IPS-18a (cell line): ENCODE results near the gene UCMA.

Experiments used
- H3K27ac ChIP-seq: one replicate; pipeline ENCODE4 v1.5.1; 2013; ENCODE audit warnings: low read length
- H3K27me3 ChIP-seq: one replicate; pipeline ENCODE4 v1.6.1; 2013; ENCODE audit warnings: mild to moderate bottlenecking, low read length; ENCODE audit not compliant: control insufficient read depth, insufficient read depth
- H3K36me3 ChIP-seq: one replicate; pipeline ENCODE4 v1.6.1; 2013; ENCODE audit warnings: low read depth, low read length; ENCODE audit not compliant: control insufficient read depth
- H3K4me1 ChIP-seq: one replicate; pipeline ENCODE4 v1.6.1; 2013; ENCODE audit warnings: low read depth, low read length; ENCODE audit not compliant: control insufficient read depth
- H3K4me3 ChIP-seq: one replicate; pipeline ENCODE4 v1.5.1; 2013; ENCODE audit warnings: low read length
- H3K9ac ChIP-seq: one replicate; pipeline ENCODE4 v1.6.1; 2013; ENCODE audit warnings: mild to moderate bottlenecking, low read length, moderate library complexity
- H3K9me3 ChIP-seq: one replicate; pipeline ENCODE4 v1.6.1; 2013; ENCODE audit warnings: low read depth, low read length; ENCODE audit not compliant: control insufficient read depth

Gene UCMA

DNA sequence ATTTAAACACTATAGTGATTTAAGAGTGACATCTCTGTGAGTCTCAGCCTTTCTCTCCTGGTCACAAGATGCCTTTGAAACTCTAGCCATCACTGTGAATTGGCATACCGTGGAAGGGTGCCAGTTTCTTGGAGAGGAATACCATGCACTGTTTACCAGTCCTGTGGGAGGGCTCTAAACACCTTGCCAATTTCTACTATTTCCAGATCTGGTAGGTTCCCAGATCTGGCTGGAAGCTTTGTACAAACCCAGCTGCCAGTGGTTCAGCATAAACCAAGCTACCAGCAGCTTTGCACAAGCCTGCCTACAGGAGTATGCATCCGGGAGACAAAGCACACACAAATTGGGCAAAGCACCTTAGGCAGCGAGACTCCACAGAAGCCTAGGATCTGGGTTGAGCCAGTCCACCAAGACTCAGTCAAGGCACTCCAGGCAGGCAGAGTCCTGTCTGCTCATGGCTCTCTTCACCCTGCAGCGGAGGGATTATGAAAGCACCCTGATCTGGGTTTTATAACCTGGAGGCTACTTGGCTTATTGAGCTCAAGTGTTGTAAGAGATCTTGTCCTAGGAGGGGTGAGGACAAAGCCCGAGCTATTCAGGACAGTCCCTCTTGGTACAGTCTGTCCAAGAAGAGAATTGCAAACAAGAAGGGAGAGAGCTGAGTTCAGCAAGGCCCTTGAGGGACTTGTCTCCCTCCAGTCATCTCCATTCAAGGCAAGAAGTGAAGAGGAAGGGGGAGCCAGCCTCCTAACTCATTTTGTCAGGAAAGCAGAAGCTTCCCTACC, 49.3 kb downstream of the UCMA start:
- Histone ChIP-seq H3K36me3 (peaks cover 94% of the 10 kb centered on the region), H3K4me1 (no peaks in the 10 kb centered on the region)

DNA sequence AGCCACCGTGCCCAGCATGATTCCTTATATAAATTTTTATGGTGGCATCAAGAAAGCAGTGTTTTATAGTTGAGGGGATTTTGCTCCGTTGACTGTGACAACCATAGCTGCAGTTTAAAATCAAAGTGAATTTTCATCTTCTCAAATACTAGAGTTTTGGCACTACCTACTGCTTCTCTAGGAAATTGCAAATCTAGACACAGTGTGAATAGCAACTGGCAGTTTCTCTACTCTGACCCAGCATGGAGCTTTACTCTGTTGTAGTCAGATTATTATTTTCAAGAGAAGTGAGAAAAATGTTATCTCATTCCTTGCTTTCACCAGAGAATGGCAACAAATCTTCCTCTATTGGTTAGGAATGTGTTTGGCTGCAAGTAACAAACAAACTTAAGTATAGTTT, 49.9 kb downstream of the UCMA start:
- Histone ChIP-seq H3K4me1 (no peaks in the 10 kb centered on the region), H3K27ac (no peak overlapping the region), H3K4me3 (no peak overlapping the region), H3K36me3 (peaks cover 94% of the 10 kb centered on the region), H3K27me3 (no peaks in the 10 kb centered on the region), H3K9ac (no peak overlapping the region), H3K9me3 (no peaks in the 10 kb centered on the region)

More for the DNA sequence above, 49.3 kb downstream of the UCMA start:
- H3K9ac ChIP-seq, result no peak overlapping the region
- H3K27me3 ChIP-seq, result no peaks in the 10 kb centered on the region
- H3K9me3 ChIP-seq, result no peaks in the 10 kb centered on the region
- no peak overlapping the region for H3K4me3 ChIP-seq
- H3K27ac ChIP-seq, result no peak overlapping the region

- Histone ChIP-seq H3K9ac (no peak overlapping the region), H3K4me3 (no peak overlapping the region), H3K4me1 (no peaks in the 10 kb centered on the region), H3K27me3 (no peaks in the 10 kb centered on the region), H3K36me3 (peaks cover 94% of the 10 kb centered on the region), H3K9me3 (no peaks in the 10 kb centered on the region), H3K27ac (no peak overlapping the region)
Observed at GRCh38 chr10:13183625-13184024, 50.5 kb downstream of the UCMA start.

DNA sequence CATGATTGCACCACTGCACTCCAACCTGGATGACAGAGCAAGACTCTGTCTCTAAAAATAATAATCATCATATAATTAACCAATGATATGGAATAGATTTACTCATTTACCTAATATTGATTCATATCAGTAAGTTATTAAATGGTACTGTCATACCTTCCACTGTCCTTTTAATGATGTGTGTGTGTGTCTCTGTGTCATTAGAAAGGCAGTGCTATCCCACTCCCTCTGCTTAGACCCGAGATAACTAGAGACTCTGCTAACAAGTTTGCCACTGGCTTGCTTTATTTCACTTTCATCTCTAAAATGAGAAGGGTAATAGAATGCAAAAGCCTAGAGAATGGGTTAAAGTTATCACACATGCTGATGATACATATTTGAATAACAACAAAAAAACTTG, 51.8 kb downstream of the UCMA start:
- Histone ChIP-seq H3K27ac (no peak overlapping the region), H3K36me3 (peaks cover 98% of the 10 kb centered on the region), H3K4me3 (no peak overlapping the region), H3K9ac (no peak overlapping the region), H3K4me1 (no peaks in the 10 kb centered on the region), H3K27me3 (no peaks in the 10 kb centered on the region), H3K9me3 (no peaks in the 10 kb centered on the region)

GRCh38 chr10:13180788-13181187, 53.4 kb downstream of the UCMA start:
- H3K9ac ChIP-seq, result no peak overlapping the region
- H3K36me3 ChIP-seq, result peaks cover 98% of the 10 kb centered on the region
- no peaks in the 10 kb centered on the region for H3K4me1 ChIP-seq
- H3K27ac ChIP-seq, result no peak overlapping the region
- no peaks in the 10 kb centered on the region for H3K9me3 ChIP-seq
- no peaks in the 10 kb centered on the region for H3K27me3 ChIP-seq
- no peak overlapping the region for H3K4me3 ChIP-seq

- no peak overlapping the region for H3K27ac ChIP-seq
- no peak overlapping the region for H3K9ac ChIP-seq
- H3K9me3 ChIP-seq, result no peaks in the 10 kb centered on the region
- no peaks in the 10 kb centered on the region for H3K4me1 ChIP-seq
- no peaks in the 10 kb centered on the region for H3K27me3 ChIP-seq
- H3K4me3 ChIP-seq, result no peak overlapping the region
- H3K36me3 ChIP-seq, result peaks cover 84% of the 10 kb centered on the region
Observed at GRCh38 chr10:13173616-13174015, 60.6 kb downstream of the UCMA start.
